Measurements from ENCODE around the gene SYNJ2.

Gene SYNJ2

DNA sequence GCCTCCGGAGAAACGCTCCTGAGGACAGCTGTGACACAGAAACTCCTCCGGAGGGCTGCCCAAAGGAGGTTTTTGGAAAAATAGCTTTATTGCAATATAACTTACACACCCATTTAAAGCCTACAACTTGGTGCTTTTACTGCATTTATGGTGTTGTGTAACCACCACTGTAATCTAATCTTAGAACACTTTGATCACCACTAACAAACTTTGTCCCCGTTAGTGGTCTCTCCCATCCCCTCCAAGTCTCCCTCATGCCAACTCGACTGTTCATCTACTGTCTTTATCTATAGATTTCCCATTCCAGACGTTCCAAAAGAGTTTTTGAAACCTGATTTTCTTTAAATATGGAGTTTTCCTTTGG is 62.8 kb downstream of the SYNJ2 start:
- no peak for DNase-seq

DNA sequence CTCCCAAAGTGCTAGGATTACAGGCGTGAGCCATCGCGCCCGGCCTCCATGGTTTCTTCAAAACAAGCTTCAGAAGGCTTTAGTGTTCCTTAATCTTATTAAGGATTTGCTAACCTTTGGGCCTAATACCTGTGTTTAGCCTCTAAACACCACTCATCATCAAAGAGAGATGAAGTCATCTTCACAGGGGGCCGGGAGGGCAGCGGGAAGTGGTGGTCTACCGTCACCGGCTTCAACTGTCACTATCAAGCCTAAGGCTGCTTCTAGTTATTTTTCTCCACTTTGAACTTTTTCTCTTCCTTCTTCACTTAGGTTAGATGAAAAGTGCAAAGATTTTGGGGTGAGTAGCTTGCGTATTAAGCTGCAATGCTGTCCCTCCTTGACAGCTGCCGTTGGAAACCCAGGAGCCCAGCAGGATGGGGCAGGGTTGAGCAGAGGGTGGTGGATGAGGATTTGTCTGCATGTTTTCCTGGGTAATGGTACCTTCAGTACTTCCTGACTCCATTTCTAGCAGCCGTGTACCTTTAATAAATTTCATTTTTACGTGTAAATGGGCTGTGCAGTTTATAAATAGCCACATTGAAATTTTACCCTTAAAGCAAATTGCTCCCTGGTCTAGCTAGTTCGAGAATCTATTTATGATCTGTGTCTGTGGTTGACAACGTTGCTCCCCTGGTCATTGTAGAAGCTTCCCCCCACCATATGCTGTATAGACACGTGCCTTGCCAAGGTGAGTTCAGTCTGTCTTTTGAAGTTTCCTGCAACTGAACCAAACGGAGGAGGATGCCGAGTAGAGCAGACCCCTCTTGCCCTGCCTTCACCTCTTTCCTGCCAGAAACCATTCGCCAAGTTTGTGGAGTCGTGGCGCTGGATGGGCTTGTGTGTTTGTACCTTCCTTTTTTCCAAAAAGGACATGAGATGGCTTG is 64.8 kb downstream of the SYNJ2 start:
- no peak for DNase-seq

DNA sequence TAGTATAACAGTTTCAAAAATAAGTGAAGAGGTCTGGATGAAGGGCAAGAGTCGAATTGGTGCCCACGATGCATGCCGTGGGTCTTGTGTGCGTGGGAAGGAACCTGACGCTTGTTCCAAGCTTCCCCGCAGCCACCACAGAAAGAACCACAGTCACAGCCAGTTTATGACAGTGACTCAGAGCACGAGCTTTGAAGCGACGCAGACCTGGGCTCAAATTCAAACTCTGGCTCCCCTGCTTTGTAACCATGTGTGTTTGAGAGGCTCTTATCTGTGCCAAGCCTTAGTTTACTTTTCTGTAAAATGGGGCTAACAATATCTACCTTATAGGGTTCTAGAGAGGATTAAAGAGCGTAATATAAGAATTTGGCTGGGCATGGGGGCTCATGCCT is 65.5 kb downstream of the SYNJ2 start:
- DNase-seq: peak; percentile 46

DNA sequence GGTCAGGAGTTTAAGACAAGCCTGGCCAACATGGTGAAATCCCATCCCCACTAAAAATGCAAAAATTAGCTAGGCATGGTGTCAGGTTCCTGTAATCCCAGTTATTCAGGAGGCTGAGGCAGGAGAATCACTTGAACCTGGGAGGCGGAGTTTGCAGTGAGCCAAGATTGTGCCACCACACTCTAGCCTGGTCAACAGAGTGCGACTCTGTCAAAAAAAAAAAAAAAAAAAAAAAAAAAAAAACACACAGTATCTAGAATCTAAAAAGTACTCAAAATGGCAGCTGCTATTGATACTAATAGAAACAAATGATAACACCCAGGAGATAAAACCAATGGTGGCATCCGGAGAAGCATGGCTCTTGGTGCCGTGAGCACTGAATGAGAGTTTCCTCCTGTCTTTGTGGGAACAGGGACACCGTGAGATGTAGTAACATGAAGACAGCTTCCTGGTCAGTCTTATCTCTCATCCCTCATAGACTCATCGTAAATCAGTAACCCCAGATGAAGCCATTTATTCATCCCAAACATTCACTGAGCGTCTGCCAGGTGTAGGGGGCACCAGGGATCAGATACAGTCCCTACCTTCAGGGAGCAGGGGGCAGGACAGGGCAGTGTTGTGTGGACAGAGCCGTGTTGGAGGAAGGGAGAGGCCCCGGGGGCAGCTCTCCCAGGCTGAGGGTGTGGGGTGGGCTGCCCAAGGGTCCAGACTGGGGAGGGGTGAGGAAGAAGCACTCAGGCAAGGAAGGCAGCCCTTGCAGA is 66.1 kb downstream of the SYNJ2 start:
- DNase-seq: no peak

DNA sequence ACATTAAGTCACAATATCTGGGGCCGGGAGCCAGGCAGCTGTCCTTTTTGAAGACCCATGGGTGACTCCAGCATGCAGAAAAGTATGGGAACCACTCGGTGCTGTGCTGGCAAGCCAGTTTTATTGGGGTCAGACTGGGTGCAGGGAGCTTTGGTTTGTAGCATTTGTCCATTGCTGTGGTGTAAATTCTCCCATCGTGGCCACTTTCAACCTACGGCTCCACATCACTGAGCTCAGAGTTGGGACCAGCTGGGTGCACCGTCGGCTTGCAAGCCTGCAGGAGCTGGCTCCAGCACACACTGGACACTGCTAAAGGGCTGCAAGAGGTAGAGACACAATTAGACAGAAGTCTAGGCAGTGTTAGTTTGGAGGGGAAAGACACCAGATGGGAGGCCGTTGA is 66.9 kb downstream of the SYNJ2 start:
- no peak for DNase-seq

DNA sequence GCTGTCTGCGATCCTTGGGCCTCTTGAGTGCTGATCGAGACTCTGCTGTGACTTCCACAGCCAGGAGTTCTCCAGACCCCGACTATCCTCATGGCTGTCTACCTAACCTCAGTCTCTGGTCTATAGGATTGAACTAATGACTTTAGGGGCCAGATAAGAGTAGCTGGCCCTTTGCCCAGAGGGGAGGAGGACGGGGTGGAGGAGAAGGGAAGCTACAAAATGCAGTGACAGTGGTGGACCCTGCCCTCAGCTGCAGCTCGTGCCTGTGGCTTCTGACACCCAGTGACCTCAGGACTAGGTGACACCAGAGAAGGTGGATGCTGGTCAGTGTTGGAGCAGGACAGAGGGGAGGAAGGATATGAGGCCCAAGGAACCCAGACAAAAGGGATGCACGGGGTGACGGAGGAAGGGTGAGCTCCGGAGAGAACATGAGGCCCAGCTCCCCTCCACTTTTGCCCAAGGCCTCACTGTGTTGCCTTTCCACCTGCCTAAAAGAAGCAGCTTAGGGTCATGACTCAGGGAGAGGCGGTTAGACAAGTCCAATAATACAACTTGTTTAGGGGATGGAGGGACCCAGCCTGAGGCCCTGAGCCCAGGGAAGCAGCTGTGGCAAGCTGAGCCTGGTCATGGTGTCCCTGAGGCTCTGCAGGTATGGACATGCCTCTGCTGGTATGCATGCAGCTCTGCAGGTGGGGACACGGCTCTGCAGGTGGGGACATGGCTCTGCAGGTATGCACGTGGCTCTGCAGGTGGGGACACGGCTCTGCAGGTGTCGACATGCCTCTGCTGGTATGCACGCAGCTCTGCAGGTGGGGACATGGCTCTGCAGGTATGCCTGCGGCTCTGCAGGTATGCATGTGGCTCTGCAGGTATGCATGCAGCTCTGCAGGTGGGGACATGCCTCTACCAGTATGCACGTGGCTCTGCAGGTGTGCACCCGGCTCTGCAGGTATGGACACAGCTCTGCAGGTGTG is 67.7 kb downstream of the SYNJ2 start:
- DNase-seq: no peak

DNA sequence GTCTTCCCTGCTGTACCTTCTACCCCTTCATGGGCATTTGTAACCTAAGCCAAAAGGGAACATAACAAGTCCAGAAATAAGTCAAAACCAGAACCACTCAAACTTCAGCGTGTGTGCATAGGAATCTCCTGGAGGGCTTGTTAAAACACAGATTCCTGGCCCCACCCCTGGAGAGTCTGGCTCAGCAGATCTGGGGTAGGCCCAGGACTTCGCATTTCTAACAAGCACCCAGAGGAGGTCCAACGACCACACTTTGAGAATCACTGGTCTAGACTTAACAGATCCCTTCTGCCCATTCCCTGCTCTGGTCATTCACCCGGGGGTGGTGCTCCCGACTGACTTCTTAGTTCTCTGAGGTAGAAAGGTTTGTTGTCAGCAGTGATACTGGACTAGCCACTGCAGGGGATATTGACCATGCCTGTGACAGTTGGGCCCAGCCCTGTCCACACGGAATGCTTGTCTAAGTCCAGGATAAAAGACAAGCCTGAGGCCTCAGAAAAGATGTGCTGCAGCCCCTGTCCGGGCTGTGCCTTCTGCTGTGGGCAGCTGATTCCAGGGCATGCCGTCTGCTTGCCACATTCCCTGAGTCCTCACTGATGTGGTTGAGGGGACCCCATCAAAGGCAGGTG is 68.6 kb downstream of the SYNJ2 start:
- no peak for DNase-seq

DNA sequence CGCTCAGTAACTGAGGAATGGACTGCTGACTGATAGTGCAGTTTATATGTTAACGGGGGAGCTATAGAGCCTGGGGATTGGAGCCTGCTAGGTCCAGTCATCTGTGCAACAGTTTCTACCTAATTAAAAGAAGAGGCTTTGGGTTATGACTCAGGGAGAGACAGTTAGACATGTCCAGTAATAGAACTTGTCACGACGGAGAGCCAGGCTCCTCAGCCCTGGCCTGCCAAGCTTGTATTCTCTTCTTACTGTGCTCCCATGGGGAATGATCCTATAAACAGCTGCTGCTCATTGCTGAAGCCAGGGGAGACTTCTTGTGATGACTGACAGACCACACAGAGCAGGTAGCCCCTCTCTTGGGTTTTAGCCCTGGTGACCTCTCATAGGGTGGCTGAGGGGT is 69.3 kb downstream of the SYNJ2 start:
- no peak for DNase-seq

DNA sequence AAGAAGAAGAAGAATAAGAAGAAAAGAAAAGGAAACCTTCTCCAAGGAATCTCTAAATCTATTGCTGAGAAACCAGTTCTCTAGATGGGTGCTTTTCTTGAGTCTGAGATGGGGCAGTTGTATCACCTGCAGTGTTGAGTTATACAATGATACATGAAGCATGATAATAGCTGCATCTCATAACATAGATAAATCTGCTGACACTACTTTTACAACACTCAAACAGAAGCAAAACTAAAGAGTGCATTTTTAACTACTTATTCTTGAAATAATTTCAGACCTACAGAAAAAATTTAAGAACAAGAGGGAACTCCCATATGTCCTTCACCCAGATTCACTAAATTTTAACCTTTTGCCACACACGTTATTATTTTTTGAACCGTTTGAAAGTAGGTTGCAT is 70.3 kb downstream of the SYNJ2 start:
- no peak for DNase-seq

DNA sequence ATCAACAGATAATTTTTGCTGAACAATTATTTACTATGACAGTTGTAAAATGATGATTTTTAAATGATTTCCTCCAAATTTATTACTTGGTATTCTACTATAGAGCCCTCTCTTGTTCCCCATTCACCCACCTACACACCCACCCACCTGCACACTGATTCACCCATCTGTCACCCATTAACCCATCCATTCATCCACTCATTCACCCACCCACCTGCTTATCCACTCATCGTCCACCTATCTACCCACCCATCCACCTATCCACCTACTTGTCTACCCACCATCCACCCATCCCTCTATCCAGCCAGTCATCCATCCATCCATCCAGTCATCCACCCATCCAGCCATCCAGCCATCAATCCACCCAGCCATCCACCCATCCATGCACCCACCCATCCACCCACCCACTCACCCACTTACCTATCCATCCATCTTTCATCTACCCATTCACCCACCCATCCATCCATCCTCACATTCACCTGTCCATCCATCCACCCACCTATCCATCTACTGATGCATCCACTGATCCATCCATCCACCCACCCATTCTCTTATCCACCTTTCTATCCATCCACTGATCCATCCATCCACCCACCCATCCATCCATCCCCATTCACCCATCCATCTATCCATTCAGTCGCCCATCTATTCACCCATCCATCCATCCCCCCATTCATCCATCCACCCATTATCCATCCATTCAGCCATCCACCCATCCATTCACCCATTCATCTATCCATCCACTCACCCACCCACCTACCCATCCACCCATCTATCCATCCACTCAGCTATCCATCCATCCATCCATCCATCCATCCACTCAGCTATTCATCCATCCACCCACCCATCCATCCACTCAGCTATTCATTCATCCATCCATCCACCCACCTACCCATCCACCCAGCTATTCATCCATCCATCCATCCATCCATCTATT is 72.0 kb downstream of the SYNJ2 start:
- no peak for DNase-seq

DNA sequence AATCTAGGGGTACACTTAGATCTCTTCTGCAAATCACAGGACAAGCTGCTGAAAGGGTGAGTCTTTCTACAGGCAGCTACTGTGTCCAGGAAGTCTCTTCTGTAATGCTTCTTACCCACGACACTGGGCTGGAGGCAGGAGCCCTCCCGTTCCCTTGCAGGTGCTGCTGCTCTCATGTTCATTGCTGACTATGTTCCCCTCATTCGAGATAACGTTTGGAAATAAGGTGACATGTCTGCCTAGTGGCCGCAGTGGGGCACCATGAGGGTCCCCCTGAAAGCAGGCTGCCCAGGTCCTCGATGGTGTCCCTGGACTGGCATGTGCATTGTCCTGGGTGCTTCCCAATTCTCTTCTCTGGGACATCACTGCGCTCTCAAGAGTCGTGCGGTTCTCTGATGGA is 74.7 kb downstream of the SYNJ2 start:
- DNase-seq: no peak

DNA sequence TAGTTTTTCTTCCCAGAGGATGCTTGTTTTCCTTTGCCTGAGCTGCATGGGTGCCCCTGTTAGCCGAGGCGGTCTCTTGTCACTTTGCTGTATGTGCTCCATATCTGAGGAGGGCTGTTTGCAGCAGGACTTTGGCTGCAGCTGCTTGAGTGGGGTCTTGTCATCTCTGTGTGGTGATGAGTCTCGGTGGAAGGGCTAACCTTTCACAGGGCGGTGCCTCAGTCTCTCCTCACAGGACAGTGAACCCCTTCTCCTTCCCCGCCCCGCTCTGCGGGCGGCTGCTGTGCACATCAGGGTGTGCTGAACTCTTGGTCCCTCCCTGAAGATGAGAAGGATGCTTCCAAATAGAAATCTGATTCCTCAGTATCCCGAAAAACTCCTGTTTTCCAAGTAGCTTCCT is 75.1 kb downstream of the SYNJ2 start:
- DNase-seq: no peak

DNA sequence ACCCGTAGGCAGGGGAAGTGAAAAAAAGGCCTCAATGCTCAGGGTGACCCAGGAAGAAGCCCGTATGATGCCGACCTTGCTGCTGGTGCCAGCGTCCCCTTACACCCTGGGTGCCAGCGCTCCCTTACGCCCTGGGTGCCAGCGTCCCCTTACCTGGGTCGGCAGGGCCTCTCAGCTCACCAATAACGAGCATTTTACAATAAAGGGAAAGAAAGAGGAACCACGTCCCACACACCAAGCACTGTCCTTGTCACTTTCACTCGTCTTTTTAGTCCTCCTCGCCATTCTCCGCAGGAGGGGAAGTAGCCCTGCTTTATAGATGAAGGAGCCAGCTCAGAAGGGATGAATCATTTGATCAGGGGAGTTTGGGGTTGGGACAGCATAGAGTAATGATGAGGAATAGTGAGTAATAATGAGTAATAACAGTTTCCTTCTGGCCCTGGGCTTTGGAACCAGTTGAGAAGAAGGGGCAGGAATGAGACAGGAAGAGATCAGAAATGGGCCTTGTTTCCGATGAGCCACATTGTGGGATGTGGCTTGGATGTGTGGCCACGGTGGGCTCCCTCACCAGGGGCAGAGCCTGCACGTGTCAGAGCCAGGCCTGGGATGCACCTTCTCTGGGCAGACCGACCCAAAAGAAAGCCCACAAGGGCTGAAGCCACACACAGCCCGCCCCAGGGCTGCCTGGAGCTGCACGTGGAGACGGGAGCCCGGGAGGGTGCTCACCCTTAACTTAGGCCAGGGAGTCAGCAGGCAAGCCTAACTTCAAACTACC is 75.7 kb downstream of the SYNJ2 start:
- DNase-seq: peak; percentile 56

DNA sequence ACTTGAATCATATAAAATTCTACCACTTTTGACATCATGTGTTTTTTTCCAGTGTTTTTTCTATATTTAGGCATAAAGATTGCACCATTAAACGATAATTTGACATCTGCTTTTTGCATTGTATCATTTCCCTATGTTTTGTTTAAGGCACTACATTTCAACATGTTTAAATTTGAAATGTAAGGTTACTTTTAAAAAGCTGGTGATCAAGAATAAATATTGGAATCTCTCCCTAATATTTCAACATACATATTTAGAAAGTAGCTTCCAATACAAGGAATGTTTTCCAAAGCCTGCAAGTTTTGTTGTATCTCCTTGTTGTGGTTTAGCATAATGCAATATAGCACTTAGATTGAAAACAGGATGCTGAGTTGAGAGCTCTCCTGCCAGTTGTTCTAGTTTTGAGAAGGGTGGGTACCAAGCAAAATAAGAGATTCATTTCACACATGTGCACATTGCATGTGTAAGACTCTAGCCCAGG is 76.5 kb downstream of the SYNJ2 start:
- no peak for DNase-seq

DNA sequence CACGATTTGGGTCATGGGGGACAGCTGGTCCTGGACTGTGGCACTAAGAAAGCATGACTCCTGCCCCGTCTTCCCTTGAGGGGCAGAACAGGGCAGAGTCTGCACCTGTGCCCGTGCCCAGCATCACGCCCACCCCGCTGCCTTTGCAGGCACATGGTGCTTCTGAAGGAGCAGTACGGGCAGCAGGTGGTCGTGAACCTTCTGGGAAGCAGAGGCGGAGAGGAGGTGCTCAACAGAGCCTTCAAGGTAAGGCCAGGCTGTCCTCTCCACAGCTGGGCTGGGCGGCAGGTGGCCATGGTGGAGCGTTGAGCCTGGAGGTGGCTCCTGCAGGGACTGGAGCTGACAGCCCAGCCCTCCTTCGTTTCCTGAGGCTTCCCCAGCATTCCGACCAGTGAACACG is 77.4 kb downstream of the SYNJ2 start:
- no peak for DNase-seq

DNA sequence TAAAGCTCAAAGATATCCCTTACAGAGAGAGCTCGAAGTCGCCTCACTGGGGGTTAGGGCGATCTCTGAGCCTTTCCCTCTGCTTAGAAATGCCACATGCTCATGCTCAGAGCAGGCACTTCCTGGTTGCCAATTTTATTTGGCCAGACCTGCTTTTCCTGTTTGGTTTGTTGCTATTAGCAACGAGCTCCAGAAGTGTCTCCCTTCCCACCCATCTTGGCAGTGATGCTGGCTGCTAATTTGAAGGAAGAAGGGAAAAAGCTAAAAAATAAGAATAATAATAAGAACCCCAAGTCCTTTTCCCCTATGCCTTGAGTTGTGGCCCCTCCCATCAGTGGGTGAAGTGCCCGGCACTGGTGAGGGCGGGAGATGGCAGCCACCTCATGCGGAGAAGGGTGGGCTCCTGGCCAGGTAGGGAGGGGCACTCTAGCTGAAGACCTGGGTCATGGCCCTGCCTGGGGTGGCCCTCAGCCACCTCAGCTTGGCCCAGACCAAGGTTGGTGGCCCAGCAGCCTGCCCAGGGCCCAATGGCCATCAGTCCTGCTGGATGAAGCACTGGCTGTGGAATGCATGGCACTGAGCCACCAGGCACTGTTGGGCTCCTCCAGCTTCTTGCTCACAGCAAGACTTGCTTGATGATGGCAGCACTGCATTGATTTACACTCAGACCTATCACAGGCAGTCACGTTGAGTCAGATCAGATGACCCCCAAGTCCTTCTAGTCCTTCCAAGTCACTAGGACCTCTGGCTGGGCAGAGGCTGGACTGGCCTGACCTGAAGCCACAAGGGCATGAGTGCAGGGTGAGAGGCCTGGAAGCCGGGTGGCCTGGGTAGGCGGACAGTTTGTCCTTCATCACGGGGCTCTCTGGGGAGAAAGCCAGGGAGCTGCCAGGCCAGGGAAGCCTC is 79.0 kb downstream of the SYNJ2 start:
- DNase-seq: peak; percentile 30

DNA sequence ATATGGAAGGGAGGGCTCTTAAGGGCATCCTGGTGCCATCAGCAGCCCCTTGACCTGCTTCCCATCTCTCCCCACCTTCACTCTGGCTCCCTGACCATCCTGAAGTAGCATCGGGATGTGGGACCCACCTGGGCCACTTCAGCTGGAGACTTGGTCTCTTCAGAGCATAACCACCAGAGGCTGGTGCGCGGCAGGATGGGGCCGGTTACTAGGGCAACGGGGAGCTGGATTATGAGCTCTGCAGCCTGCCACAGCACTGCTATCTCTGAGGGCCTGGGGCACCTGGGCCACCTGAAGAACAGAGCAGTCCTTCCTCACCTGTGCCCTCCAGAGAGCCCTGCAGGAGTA is 79.7 kb downstream of the SYNJ2 start:
- no peak for DNase-seq

DNA sequence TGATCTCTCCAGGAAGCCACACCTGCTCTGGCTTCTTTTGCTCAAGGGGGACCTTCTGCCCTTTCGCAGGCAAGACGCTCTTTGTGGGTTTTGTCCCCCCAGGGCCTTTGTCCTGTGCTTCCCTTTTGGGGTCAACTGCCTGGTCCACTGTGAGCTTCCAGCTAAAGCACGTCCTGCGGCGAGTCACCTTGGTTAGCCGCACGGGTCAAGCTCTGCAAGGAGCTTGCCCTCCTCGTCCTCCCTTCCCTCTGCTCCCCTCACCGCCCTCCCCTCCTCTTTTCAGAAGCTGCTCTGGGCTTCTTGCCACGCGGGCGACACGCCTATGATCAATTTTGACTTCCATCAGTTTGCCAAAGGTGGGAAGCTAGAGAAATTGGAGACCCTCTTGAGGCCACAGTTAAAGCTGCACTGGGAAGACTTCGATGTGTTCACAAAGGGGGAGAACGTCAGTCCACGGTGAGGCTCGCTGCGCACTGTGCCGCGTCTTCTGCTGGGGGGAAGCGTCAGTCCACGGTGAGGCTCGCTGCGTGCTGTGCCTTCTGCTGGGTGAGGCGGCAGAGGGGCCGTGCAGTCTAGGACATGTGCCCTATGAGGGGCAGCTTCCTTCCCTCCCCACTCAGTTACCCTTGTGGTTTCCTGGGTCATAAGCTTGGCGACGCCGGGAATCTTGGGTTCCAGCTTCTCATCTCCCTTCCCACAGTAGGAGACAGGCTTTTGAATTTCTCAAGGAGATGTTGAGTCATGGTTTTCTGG is 80.2 kb downstream of the SYNJ2 start:
- no peak for DNase-seq

DNA sequence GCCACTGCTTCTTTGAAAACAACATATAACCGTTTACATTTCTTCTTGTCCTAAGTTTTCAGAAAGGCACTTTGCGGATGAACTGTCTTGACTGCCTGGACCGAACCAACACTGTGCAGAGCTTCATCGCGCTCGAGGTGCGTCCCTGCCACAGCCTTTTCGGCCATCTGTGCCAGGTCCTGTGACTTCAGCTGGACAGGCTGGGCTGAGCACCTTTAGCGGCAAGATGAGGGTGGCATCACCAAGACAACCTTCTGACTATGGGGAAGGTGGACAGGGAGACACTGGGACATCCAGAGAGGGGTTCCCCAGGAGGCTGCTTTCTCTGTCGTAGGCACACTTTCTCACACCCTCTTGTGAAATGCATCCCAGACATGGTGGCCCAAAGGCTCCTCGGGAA is 82.1 kb downstream of the SYNJ2 start:
- no peak for DNase-seq
